Transverse colon (tissue), 4 donors: Measurements from ENCODE around the gene KCNJ6. TPM values are rescaled to one million over a fixed set of nuclear protein-coding genes. Genes with fewer than 3 reads are reported as not detected.

Source experiments
- DNase-seq: peaks from one replicate; pipeline ENCODE4 v3.0.0-alpha.2; 2019
- H3K27ac ChIP-seq, 4 donors: fragments of 200-600 bp; sonication (generic); 2 replicates each; pipeline ENCODE4 v1.5.1; 2016 to 2018; ENCODE audit warnings: inconsistent platforms in 4 of 4
- H3K27me3 ChIP-seq: fragments of 200-600 bp; sonication (generic); 2 replicates; pipeline ENCODE4 v1.5.1; 2017; ENCODE audit warnings: inconsistent platforms
- H3K36me3 ChIP-seq, 4 donors: fragments of 200-600 bp; sonication (generic); 2 replicates each; pipeline ENCODE4 v1.5.1; 2017 to 2019; ENCODE audit warnings: inconsistent platforms in 4 of 4
- H3K4me1 ChIP-seq, 4 donors: fragments of 200-600 bp; sonication (generic); 2 replicates each; pipeline ENCODE4 v1.5.1; 2017 to 2020; ENCODE audit warnings: inconsistent platforms in 4 of 4
- H3K4me3 ChIP-seq, 4 donors: fragments of 200-600 bp; sonication (generic); 1 replicate in 1 of 4; 2 replicates in 3 of 4; pipeline versions ENCODE4 v1.5.1 to v1.6.1; 2017 to 2019; ENCODE audit warnings: inconsistent platforms in 4 of 4
- H3K9me3 ChIP-seq, 2 donors: fragments of 200-600 bp; sonication (generic); 2 replicates each; pipeline ENCODE4 v1.5.1; 2017 to 2019; ENCODE audit warnings: inconsistent platforms in 2 of 2
- CTCF ChIP-seq, 5 experiments: fragments of 200-600 bp in 3 of 5; fragments of 450-650 bp in 2 of 5; sonication (generic) in 3 of 5; IDR thresholded peaks; 1 replicate in 2 of 5; 2 replicates in 3 of 5; pipeline ENCODE4 v1.5.1; 2016 to 2017; ENCODE audit warnings: antibody characterized with exemption in 5 of 5, inconsistent platforms in 3 of 5, mild to moderate bottlenecking in 2 of 5, moderate library complexity in 1 of 5
- EP300 ChIP-seq: sonication (generic); formaldehyde crosslinking; IDR thresholded peaks from one replicate; pipeline ENCODE4 v1.6.1; 2017; ENCODE audit warnings: antibody characterized with exemption, low read depth
- POLR2A ChIP-seq: fragments of 450-650 bp; IDR thresholded peaks from one replicate; pipeline ENCODE4 v1.6.1; 2016; ENCODE audit warnings: antibody characterized with exemption, mild to moderate bottlenecking, moderate library complexity
- POLR2AphosphoS5 ChIP-seq, 3 donors: sonication (generic); formaldehyde crosslinking; IDR thresholded peaks; one replicate each; pipeline ENCODE4 v1.6.1; 2016; ENCODE audit warnings: antibody characterized with exemption in 3 of 3
- WGBS, 2 donors: methylation state at CpG; one replicate each; pipeline ENCODE4 v1.1.5; 2018; ENCODE audit warnings: low coverage in 1 of 2; 5-methylcytosine and 5-hydroxymethylcytosine counted together
- in situ Hi-C, 4 donors: fragments of 200-750 bp; cut with MboI; loops; one replicate each; pipeline versions ENCODE4 v1.15.0 to v1.15.1; 2017; ENCODE audit warnings: low sequenced_read_pairs in 3 of 4, low pct_ligation_motif_present in 1 of 4, low pct_unique_long_range_greater_than_20kb in 1 of 4
- intact Hi-C: fragments of 100-400 bp; cut with DNase I; formaldehyde crosslinking; loops from one replicate; pipeline ENCODE4 v1.15.1; 2023; ENCODE audit warnings: low total_unique reads
- total RNA-seq, 4 donors: library from RNA; depleted of rRNA; stranded (reverse); fragments of >200 nt; gene quantifications; one replicate each; pipeline ENCODE4 v1.1.0, GENCODE V29; 2016

The KCNJ6 gene
- total RNA-seq, 4 donors from 2014 or later, result 0.14 to 0.16 TPM; not detected in 2

DNA sequence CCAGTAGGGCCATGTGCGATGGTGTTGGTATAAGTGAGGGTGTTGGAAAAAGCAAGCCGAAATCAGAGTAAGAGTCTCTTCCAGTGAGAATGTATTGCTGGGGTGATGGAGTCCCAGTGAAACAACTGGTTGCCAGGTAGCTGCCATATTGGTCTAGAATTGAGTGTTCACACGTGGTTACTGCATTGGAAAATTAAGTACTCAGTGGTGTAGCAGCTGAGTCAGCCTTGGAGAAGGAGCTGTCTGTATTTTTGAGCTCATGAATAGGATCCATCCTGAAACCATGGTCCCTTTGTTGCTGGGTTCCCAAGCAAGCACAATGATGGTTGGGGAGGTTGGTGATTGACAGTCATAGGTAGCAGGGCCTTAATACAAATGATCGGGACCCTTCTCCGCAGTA lies 314.3 kb downstream of the KCNJ6 start:
- in situ Hi-C loops, result no loop called here
- intact Hi-C loops, result no loop called here

DNA sequence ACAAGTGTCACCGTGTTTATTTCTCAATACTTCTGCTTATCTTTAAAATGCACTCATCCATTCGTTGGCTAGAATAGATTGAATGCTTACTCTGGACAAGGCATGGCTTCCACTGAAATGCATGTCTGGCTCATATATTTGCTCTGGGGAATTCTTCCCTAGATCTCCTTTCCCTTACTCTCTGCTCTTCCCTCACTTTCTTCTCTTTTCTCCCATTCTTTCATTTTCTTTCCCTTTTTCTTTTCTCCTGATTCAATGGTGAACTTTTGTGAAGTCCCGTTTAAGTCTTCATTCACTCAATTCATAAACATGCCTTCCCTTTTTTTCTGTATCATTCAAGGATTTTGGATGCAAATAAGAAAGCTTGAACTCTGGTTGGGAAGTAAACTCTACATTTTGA lies 315.2 kb downstream of the KCNJ6 start:
- Histone ChIP-seq H3K4me3 (no peak overlapping the region), H3K27me3 (no peaks in the 10 kb centered on the region), H3K27ac (no peak overlapping the region), H3K36me3 (no peaks in the 10 kb centered on the region), H3K9me3 (no peaks in the 10 kb centered on the region), H3K4me1 (no peaks in the 10 kb centered on the region)
- TF ChIP-seq POLR2AphosphoS5 (IDR thresholded peaks at IDR 0.05), result no peak
- no peak for TF ChIP-seq CTCF (IDR thresholded peaks at IDR 0.05)
- 63 to 84% methylated on average over 3 of the region's 3 CpGs for WGBS, 2 donors
- no peak for DNase-seq
- intact Hi-C loops (no loop called here), in situ Hi-C loops (no loop called here)

More for the DNA sequence above, 314.3 kb downstream of the KCNJ6 start:
- Histone ChIP-seq H3K4me1 (no peaks in the 10 kb centered on the region), H3K9me3 (no peaks in the 10 kb centered on the region), H3K4me3 (no peak overlapping the region), H3K27ac (no peak overlapping the region), H3K36me3 (no peaks in the 10 kb centered on the region), H3K27me3 (no peaks in the 10 kb centered on the region)
- TF ChIP-seq POLR2A (no peak), POLR2AphosphoS5 (IDR thresholded peaks at IDR 0.05) (no peak), CTCF (IDR thresholded peaks at IDR 0.05) (no peak)
- no peak for DNase-seq
- 75 to 89% methylated on average over 3 to 5 of the region's 5 CpGs for WGBS, 2 donors

GRCh38 chr21:37595944-37596343 lies 320.3 kb downstream of the KCNJ6 start:
- in situ Hi-C loops, result no loop called here
- 87% methylated on average over 8 of the region's 8 CpGs; no CpG with 5 or more reads in 1 of the 2 donors for WGBS, 2 donors
- Histone ChIP-seq H3K27me3 (no peaks in the 10 kb centered on the region), H3K9me3 (no peaks in the 10 kb centered on the region), H3K27ac (no peak overlapping the region), H3K4me3 (no peak overlapping the region), H3K4me1 (no peaks in the 10 kb centered on the region), H3K36me3 (no peaks in the 10 kb centered on the region)
- intact Hi-C loops, result no loop called here
- TF ChIP-seq EP300 (no peak), POLR2A (no peak), CTCF (IDR thresholded peaks at IDR 0.05) (no peak)
- no peak for DNase-seq

DNA sequence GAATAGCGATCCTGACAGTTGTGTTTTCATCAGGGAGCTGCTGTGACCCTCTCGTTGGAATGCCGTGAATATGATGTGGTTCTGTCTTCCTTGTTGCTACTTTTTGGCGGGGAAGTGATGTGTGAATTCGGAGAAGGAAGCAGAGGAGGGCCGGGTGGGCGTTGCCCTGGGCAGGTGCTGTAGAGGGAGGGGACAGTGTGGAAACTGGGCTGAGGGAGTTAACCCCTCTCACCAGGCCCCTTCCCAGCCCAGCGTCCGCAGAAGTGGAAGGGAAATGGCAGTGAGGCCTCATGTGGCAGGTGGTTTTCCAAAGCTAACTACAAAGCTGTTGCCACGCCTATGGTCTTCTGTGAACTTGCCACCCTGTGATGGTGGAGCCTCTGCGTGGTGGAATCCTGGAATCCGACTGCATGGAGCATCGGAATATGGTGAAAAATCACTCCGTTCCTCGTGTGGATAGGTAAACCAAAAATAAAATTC lies 321.7 kb downstream of the KCNJ6 start:
- no peaks in the 10 kb centered on the region for H3K27me3 ChIP-seq
- 75 to 80% methylated on average over 5 to 15 of the region's 15 CpGs for WGBS, 2 donors
- TF ChIP-seq POLR2AphosphoS5 (IDR thresholded peaks at IDR 0.05) (no peak), POLR2A (no peak), EP300 (no peak), CTCF (IDR thresholded peaks at IDR 0.05) (no peak)
- no peak overlapping the region for H3K27ac ChIP-seq
- H3K36me3 ChIP-seq, result no peaks in the 10 kb centered on the region
- DNase-seq, result no peak
- intact Hi-C loops, result no loop called here
- no peaks in the 10 kb centered on the region for H3K9me3 ChIP-seq
- no peaks in the 10 kb centered on the region for H3K4me1 ChIP-seq
- no peak overlapping the region for H3K4me3 ChIP-seq
- in situ Hi-C loops, result no loop called here
